ENCODE data around the gene SLFN12L.
"Not testable (repeated sequence)": the region's sequence is repeated elsewhere in the genome, so short reads cannot be mapped to it uniquely, and the experiment has no call there.

Gene SLFN12L

GRCh38 chr17:35537601-35538141 is at the start of gene SLFN12L:
TSS of gene SLFN12L (minus strand) at chr17:35537678. CDS start at chr17:35522364, 15,314 bp downstream.
- DNase-seq (ENCODE audit: low read depth, low spot score): no peak

GRCh38 chr17:35586569-35587073 is 49.1 kb upstream of the SLFN12L start:
- DNase-seq (ENCODE audit: low read depth, low spot score): no peak

GRCh38 chr17:35584061-35584460 is 46.6 kb upstream of the SLFN12L start:
- DNase-seq (ENCODE audit: low read depth, low spot score): no peak

GRCh38 chr17:35578929-35579432 is 41.5 kb upstream of the SLFN12L start:
- no peak for DNase-seq (ENCODE audit: low read depth, low spot score)

- DNase-seq (ENCODE audit: low read depth, low spot score): peak; percentile 83
Measured at GRCh38 chr17:35578197-35578928, 40.9 kb upstream of the SLFN12L start, which contains the start of gene PEX12. TSS of gene PEX12 (minus strand) at chr17:35578571. CDS start at chr17:35578021, 550 bp downstream.

GRCh38 chr17:35577830-35578196 is 40.3 kb upstream of the SLFN12L start:
- no peak for DNase-seq (ENCODE audit: low read depth, low spot score)

GRCh38 chr17:35575759-35576158 is 38.3 kb upstream of the SLFN12L start:
- DNase-seq (ENCODE audit: low read depth, low spot score): no peak

- DNase-seq (ENCODE audit: low read depth, low spot score): no peak
Measured at GRCh38 chr17:35569405-35569804, 31.9 kb upstream of the SLFN12L start.

GRCh38 chr17:35568561-35568960 is 31.1 kb upstream of the SLFN12L start:
- DNase-seq (ENCODE audit: low read depth, low spot score): no peak

GRCh38 chr17:35566968-35567367 is 29.5 kb upstream of the SLFN12L start:
- no peak for DNase-seq (ENCODE audit: low read depth, low spot score)

GRCh38 chr17:35563181-35563580 is 25.7 kb upstream of the SLFN12L start:
- DNase-seq (ENCODE audit: low read depth, low spot score): not testable (repeated sequence)

- no peak for DNase-seq (ENCODE audit: low read depth, low spot score)
Measured at GRCh38 chr17:35560703-35561102, 23.2 kb upstream of the SLFN12L start, which contains the start of gene SLFN14. TSS of gene SLFN14 (minus strand) at chr17:35560819. CDS start at chr17:35558062, 2,757 bp downstream.

- no peak for DNase-seq (ENCODE audit: low read depth, low spot score)
Measured at GRCh38 chr17:35559495-35560210, 22.2 kb upstream of the SLFN12L start.

GRCh38 chr17:35557353-35557752 is 19.9 kb upstream of the SLFN12L start:
- no peak for DNase-seq (ENCODE audit: low read depth, low spot score)

- no peak for DNase-seq (ENCODE audit: low read depth, low spot score)
Measured at GRCh38 chr17:35555691-35556090, 18.2 kb upstream of the SLFN12L start.

GRCh38 chr17:35554668-35555067 is 17.2 kb upstream of the SLFN12L start:
- no peak for DNase-seq (ENCODE audit: low read depth, low spot score)

- no peak for DNase-seq (ENCODE audit: low read depth, low spot score)
Measured at GRCh38 chr17:35553310-35553709, 15.8 kb upstream of the SLFN12L start.

- DNase-seq (ENCODE audit: low read depth, low spot score): no peak
Measured at GRCh38 chr17:35548978-35549377, 11.5 kb upstream of the SLFN12L start.

GRCh38 chr17:35548208-35548810 is 10.8 kb upstream of the SLFN12L start:
- DNase-seq (ENCODE audit: low read depth, low spot score): no peak

GRCh38 chr17:35546487-35546886 is 9.0 kb upstream of the SLFN12L start:
- no peak for DNase-seq (ENCODE audit: low read depth, low spot score)

- DNase-seq (ENCODE audit: low read depth, low spot score): no peak
Measured at GRCh38 chr17:35545150-35545549, 7.7 kb upstream of the SLFN12L start.

- DNase-seq (ENCODE audit: low read depth, low spot score): no peak
Measured at GRCh38 chr17:35543856-35544255, 6.4 kb upstream of the SLFN12L start.

Data from activated CD4-positive, CD25-positive, alpha-beta regulatory T cell treated with anti-CD3 and anti-CD28 coated beads, Interleukin-2, amount 50 U/mL, for 16 hours (primary cell).